Measurements from ENCODE around the gene SNED1.

SNED1 gene

DNA sequence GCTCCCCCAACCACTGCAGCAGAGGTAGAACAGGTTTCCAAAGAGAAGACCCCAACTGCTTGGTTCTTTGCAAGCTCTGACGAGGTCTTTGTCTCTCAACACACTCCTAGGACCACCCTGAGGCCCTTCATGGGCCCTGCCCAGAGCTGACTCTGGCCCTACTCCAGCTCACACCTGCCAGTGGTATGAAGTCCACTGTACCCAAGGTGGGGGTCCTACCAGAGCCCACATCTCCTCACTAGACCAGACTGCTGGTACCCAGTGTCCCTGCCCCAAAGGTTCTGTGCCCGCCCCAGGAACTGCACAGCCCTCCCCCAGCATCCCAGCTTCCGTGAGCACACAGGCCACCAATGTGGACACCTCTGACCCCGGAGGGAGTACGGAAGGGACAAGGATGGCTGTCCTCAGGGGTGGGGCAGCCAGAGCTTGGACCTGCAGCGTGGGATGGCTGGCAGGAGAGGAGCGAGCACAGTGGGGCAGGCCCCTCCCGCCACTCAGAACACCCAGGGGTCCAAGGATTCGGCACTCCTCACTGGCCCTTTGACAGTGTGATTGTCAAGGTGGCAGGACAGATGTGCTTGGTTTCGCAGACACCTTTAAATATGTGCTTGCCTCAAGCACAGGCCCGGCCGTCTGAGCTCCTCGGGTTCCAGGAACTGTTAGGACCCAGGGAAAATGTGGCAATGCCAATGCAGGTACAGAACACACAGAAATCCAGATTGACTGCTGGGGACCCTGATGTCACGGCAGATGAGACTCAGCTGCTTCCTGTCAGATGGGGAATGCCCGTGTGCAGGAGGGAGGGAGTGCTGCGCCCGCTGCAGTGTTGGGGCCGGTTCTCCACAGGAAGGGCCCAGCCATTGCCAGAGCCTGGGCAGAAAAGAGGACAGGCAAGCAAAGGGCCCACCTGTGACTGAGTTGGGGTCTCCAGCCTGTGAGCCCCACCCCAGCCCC is 52.5 kb downstream of the SNED1 start:
- Histone ChIP-seq H3K27ac (no peak overlapping the region), H3K4me1 (ENCODE audit: control insufficient read depth in 1 of 2, insufficient read depth in 1 of 2, low read depth in 1 of 2, low read length in 1 of 2) (no peaks in the 10 kb centered on the region), H3K27me3 (no peaks in the 10 kb centered on the region), H3K36me3 (no peaks in the 10 kb centered on the region), H3K9me3 (no peaks in the 10 kb centered on the region), H3K4me3 (ENCODE audit: low read depth in 1 of 2, low read length in 1 of 2) (no peak overlapping the region)
- TF ChIP-seq, protein P1, sequence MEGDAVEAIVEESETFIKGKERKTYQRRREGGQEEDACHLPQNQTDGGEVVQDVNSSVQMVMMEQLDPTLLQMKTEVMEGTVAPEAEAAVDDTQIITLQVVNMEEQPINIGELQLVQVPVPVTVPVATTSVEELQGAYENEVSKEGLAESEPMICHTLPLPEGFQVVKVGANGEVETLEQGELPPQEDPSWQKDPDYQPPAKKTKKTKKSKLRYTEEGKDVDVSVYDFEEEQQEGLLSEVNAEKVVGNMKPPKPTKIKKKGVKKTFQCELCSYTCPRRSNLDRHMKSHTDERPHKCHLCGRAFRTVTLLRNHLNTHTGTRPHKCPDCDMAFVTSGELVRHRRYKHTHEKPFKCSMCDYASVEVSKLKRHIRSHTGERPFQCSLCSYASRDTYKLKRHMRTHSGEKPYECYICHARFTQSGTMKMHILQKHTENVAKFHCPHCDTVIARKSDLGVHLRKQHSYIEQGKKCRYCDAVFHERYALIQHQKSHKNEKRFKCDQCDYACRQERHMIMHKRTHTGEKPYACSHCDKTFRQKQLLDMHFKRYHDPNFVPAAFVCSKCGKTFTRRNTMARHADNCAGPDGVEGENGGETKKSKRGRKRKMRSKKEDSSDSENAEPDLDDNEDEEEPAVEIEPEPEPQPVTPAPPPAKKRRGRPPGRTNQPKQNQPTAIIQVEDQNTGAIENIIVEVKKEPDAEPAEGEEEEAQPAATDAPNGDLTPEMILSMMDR (IDR thresholded peaks at IDR 0.05) = no peak

DNA sequence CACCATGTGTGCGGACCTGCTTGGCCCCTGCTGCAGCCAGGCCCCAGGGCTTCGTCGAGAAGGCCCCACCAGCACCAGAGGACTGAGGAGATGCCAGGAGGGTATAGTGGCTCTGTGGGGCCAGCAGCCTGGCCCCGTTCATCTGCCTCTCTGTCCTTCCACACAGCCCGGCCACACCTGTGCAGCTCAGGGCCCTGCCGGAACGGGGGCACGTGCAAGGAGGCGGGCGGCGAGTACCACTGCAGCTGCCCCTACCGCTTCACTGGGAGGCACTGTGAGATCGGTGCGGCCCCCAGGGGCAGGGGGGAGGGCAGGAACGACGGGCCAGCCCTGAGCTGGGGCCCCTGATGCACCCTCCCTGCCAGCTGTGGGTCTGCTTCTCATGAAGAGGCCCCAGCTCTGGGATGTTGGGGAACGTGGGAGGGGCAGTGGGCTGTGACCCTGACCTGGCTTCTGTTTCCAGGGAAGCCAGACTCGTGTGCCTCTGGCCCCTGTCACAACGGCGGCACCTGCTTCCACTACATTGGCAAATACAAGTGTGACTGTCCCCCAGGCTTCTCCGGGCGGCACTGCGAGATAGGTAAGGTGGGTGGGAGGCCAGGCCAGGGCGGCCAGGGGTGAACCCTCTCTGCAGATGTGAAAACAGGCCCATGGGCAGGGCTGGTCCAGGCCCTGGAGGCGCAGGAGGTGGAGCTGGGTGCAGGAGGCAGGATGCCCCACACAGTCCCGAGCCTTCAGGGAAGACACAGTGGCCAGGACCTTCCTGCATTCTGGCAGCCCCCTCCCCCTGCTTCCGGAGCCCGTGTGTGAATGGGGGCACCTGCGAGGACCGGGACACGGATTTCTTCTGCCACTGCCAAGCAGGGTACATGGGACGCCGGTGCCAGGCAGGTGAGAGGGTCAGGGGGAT is 53.4 kb downstream of the SNED1 start:
- Histone ChIP-seq H3K27ac (no peak overlapping the region), H3K27me3 (no peaks in the 10 kb centered on the region), H3K36me3 (no peaks in the 10 kb centered on the region), H3K9me3 (no peaks in the 10 kb centered on the region), H3K4me1 (ENCODE audit: control insufficient read depth in 1 of 2, insufficient read depth in 1 of 2, low read depth in 1 of 2, low read length in 1 of 2) (no peaks in the 10 kb centered on the region), H3K4me3 (ENCODE audit: low read depth in 1 of 2, low read length in 1 of 2) (no peak overlapping the region)
- TF ChIP-seq, protein P1 (IDR thresholded peaks at IDR 0.05) = no peak

DNA sequence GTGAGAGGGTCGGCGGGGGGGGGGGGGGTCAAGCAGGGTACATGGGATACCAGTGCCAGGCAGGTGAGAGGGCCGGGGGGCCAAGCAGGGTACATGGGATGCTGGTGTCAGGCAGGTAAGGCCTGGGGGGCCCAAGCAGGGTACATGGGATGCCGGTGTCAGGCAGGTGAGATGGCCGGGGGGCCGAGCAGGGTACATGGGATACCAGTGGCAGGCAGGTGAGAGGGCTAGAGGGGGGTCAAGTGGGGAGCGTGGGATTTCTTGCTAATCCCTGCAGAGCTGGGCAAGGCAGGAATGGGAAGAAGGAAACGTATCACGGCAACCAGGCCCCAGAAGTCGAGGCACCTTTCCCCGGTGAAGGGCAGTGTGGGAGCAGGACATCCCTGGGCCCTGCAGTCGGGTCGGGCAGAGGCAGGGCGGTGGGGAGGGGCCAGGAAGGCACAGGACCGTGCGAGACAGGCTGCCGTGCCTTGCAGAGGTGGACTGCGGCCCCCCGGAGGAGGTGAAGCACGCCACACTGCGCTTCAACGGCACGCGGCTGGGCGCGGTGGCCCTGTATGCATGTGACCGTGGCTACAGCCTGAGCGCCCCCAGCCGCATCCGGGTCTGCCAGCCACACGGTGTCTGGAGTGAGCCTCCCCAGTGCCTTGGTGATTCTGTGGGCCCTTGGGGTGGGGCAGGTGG is 54.4 kb downstream of the SNED1 start:
- H3K36me3 ChIP-seq = no peaks in the 10 kb centered on the region
- H3K4me3 ChIP-seq (ENCODE audit: low read depth in 1 of 2, low read length in 1 of 2) = no peak overlapping the region
- H3K9me3 ChIP-seq = no peaks in the 10 kb centered on the region
- no peaks in the 10 kb centered on the region for H3K27me3 ChIP-seq
- TF ChIP-seq, protein P1 (IDR thresholded peaks at IDR 0.05) = no peak
- H3K4me1 ChIP-seq (ENCODE audit: control insufficient read depth in 1 of 2, insufficient read depth in 1 of 2, low read depth in 1 of 2, low read length in 1 of 2) = no peaks in the 10 kb centered on the region
- no peak overlapping the region for H3K27ac ChIP-seq

DNA sequence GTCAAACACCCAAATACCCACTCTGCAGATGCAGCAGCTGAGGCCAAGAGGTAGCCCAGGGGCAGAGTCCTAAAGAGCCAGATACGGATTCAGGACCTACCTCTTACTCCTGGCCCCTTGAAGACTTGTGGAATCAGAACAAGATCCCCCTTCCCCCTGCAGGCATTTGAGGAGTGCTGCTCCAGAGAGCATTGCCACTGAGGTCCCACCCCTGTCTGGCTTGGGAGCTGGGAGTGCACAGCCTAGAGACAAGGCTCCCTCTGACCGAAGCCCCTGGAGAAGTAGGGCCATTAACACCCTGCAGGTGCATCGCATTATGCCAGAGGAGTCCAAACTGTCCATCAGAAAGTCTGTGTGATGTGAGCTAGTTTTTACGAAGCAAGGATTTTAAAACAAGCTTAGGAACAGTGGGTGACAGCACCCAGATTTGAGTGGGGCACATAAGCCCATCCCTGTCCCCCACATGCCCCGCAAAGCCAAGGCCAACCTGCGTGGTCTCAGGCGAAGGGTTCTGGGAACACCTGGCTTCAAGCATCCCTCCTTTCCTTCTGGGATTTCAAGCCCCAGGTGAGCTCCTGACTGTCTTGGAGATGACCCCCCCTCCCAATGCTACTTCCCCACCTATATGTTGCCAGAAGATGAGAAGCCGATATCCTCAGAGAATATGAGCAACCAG is 55.3 kb downstream of the SNED1 start:
- Histone ChIP-seq H3K9me3 (no peaks in the 10 kb centered on the region), H3K4me1 (ENCODE audit: control insufficient read depth in 1 of 2, insufficient read depth in 1 of 2, low read depth in 1 of 2, low read length in 1 of 2) (no peaks in the 10 kb centered on the region), H3K27me3 (no peaks in the 10 kb centered on the region), H3K27ac (no peak overlapping the region), H3K4me3 (ENCODE audit: low read depth in 1 of 2, low read length in 1 of 2) (no peak overlapping the region), H3K36me3 (no peaks in the 10 kb centered on the region)
- TF ChIP-seq, protein P1 (IDR thresholded peaks at IDR 0.05) = no peak

DNA sequence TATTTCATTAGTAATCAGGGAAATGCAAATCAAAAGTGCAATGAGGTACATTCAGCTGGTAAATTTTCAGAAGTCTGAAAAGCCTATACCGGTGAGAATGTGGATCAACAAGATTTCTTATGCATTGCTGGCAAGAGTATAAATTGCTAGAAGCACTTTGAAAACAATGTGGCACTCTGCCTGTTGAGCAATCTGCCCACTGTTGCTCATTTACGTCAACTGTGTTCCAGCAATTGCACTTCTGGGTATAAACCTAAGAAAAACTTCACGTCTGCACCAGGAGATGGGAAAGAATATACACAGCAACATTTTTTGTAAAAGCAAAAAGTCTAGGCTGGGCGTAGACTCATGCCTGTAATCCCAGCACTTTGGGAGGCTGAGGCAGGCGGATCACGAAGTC is 62.9 kb downstream of the SNED1 start:
- Histone ChIP-seq H3K4me3 (ENCODE audit: low read depth in 1 of 2, low read length in 1 of 2) (no peak overlapping the region), H3K9me3 (no peaks in the 10 kb centered on the region), H3K27me3 (peaks cover 24% of the 10 kb centered on the region), H3K27ac (no peak overlapping the region), H3K4me1 (ENCODE audit: control insufficient read depth in 1 of 2, insufficient read depth in 1 of 2, low read depth in 1 of 2, low read length in 1 of 2) (no peaks in the 10 kb centered on the region), H3K36me3 (no peaks in the 10 kb centered on the region)
- TF ChIP-seq, protein P1 (IDR thresholded peaks at IDR 0.05) = no peak

All from neutrophil (primary cell).